ENCODE measurements around the gene ARL15. TPM values are rescaled to one million over a fixed set of nuclear protein-coding genes. Genes with fewer than 3 reads are reported as not detected.

ARL15 gene
- total RNA-seq, 2 donors from 2014 or later: 12.0 to 13.0 TPM

DNA sequence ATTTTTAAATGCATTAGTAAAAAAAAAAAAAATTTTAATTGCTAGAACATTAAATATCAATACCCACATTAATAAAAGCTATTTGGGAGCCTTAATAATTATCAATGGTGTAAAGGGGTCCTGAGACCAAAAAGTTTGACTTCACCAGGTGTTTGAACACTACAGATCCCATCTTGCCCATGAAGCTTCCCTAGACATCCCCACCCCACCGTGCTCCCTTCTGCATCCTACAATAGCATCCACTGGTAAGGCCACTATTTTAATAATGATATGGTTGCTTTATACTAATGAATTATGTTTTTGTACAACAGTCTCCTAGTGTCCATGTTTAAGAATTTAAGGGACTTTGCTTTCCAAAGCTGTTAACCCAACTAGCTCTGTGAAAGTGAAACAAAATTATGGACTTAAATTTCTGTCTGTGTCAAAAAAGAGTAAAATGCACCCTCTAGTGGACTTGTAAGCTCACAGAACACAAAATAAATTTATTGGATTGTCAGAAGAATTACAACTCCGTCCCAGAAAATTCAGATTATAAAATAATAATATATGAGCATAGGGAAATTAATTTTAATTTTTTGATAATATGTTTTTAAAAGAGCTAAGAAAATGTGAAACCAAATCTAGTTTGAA lies 76.0 kb downstream of the ARL15 start:
- Mint-ChIP-seq H3K4me1 (ENCODE audit: low read depth in 2 of 2) (peaks cover 7 to 12% of the 10 kb centered on the region in 2 donors), H3K36me3 (no peaks in the 10 kb centered on the region), H3K27me3 (no peaks in the 10 kb centered on the region), H3K4me3 (no peak overlapping the region), H3K9me3 (no peaks in the 10 kb centered on the region), H3K27ac (no peak overlapping the region)
- ATAC-seq (no peak), DNase-seq (ENCODE audit: low spot score) (no peak)

DNA sequence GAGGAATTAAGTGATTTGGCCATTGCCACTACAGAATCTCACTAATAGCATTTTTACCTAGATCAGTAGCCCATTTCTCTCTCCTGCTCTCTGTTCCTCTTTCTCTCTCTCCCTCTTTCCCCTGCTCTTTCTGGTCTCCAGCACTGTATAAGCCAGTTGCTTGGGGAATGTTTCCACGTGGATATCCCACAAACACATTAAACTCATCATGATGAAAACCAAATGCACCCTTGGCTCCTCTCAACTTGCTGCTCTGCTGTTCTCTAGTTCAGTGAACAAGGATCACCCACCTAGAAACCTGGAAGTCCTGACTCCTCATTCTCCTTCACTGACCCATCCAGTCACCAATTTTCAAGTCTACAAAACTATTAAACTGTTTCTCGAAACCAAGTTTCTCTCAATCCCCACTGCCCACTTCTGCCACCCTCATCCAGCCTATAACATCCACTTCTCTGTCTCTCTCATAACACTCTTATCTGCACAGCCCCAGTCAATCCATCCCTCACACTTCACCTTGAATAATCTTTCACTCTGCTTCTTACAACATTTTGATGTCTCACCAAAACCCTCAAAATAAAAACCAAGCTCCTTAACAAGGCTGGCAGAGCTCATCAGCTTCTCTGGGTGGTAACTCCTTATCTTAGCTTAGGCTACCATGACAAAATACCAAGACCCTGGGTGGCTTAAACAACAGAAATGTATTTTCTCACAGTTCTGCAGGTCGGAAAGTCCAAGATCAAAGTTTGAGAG lies 79.3 kb downstream of the ARL15 start:
- Mint-ChIP-seq H3K27ac (no peak overlapping the region), H3K4me1 (ENCODE audit: low read depth in 2 of 2) (peaks cover 13 to 14% of the 10 kb centered on the region in 2 donors), H3K36me3 (no peaks in the 10 kb centered on the region), H3K9me3 (no peaks in the 10 kb centered on the region), H3K27me3 (no peaks in the 10 kb centered on the region), H3K4me3 (no peak overlapping the region)
- DNase-seq (ENCODE audit: low spot score): no peak
- no peak for ATAC-seq

DNA sequence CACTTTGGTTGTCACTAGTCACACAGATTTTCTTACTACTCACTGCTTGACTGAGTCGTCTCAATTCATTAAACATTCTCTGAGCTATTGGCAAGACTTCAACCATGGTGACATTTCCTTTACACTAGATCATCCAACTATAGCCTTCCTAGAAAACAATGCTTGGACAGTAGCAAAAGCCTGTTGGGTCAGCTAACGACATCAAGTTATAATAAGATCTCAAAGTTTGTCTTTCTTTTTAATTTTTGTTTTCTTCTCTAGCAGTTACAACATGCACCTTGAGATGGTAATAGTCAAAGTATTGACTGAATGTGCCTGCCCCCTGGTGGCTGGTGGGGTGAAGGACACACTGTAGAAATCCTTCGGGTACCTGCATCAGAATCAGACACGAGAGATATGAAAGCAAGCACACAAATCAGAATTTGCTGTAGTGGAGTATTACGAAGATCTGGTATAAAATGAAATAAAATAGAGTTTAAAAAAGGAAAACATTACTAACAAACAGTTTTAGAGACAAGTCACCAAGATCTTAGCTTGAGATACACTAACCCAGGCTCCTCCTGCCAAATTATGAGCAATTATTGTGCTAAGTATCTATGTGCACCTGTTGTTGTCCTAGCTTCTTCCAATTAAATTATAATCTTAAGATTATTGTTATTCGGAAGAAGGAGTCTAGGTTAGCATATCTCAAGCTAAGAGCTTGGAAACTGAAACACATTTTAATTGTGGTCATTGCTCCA lies 81.2 kb downstream of the ARL15 start:
- no peak overlapping the region for H3K27ac Mint-ChIP-seq
- no peaks in the 10 kb centered on the region for H3K27me3 Mint-ChIP-seq
- no peaks in the 10 kb centered on the region for H3K36me3 Mint-ChIP-seq
- H3K9me3 Mint-ChIP-seq: no peaks in the 10 kb centered on the region
- H3K4me1 Mint-ChIP-seq (ENCODE audit: low read depth in 2 of 2): peaks cover 26 to 27% of the 10 kb centered on the region in 2 donors
- ATAC-seq: peak; percentile 68 to 77
- H3K4me3 Mint-ChIP-seq: no peak overlapping the region
- peak; percentile 77 for DNase-seq (ENCODE audit: low spot score)

DNA sequence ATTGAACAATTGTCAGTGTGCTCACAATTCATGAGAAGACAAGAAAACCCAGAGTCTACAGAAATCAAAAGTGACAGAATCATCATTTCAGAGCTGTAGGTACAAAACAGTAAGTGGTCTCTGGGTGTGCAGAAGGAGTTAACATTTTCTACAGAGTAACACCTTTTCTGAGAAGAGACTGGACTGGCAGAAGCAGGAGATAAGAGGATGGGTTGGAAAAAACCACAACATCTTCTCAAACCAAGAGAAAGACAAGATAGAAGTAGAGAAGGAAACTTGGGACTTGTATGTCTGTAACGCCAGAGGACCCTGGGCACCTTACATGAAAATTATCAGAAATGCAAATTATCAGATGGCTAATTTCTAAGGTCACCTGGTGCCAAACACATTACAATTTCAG lies 82.6 kb downstream of the ARL15 start:
- H3K9me3 Mint-ChIP-seq: no peaks in the 10 kb centered on the region
- H3K4me1 Mint-ChIP-seq (ENCODE audit: low read depth in 2 of 2): peaks cover 33 to 35% of the 10 kb centered on the region in 2 donors
- no peaks in the 10 kb centered on the region for H3K36me3 Mint-ChIP-seq
- H3K4me3 Mint-ChIP-seq: no peak overlapping the region
- ATAC-seq: no peak
- H3K27me3 Mint-ChIP-seq: no peaks in the 10 kb centered on the region
- H3K27ac Mint-ChIP-seq: no peak overlapping the region
- no peak for DNase-seq (ENCODE audit: low spot score)

DNA sequence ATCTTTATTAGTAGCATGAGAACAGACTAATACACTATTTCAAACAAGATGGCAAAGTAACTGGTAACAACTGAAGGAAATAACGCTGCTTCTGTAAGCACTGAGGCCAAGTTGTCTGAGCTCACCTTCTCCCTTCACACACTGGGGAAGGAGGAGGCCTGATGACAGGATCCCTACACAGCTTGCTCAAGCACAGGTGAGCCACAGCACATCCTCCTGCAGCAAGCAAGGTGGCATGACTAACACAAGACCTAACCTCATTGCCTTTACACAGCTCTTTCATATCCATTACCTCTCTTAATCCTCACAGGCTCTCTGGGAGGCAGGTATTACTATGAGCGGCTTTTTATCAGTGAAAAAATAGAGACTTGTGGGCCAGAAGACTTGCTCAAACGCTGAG lies 83.3 kb downstream of the ARL15 start:
- ATAC-seq: no peak
- peaks cover 33 to 35% of the 10 kb centered on the region in 2 donors for H3K4me1 Mint-ChIP-seq (ENCODE audit: low read depth in 2 of 2)
- H3K4me3 Mint-ChIP-seq: no peak overlapping the region
- H3K36me3 Mint-ChIP-seq: no peaks in the 10 kb centered on the region
- no peak overlapping the region for H3K27ac Mint-ChIP-seq
- H3K9me3 Mint-ChIP-seq: no peaks in the 10 kb centered on the region
- no peaks in the 10 kb centered on the region for H3K27me3 Mint-ChIP-seq
- DNase-seq (ENCODE audit: low spot score): no peak

DNA sequence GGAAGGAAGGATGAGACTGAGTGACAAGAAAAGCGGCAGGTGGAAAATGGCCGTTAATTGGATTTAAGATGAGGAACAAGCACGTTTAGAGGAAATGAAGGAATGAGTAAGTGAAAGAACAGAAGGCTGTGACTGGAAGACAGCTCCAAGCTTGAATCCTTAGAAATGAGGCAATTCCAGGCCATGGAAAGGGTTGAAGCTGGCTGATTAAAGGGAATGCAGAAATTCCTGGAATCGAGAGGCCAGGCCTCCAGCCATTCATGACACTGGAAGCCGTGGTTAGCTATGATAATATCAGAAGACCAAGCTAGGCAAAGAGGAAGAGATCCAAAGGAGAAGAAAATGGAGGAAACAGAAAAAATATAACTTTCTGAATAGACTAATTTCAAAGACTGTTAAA lies 84.2 kb downstream of the ARL15 start:
- Mint-ChIP-seq H3K27me3 (no peaks in the 10 kb centered on the region), H3K4me1 (ENCODE audit: low read depth in 2 of 2) (peaks cover 29 to 32% of the 10 kb centered on the region in 2 donors), H3K27ac (no peak overlapping the region), H3K36me3 (no peaks in the 10 kb centered on the region), H3K4me3 (no peak overlapping the region), H3K9me3 (no peaks in the 10 kb centered on the region)
- DNase-seq (ENCODE audit: low spot score) (no peak), ATAC-seq (no peak)

DNA sequence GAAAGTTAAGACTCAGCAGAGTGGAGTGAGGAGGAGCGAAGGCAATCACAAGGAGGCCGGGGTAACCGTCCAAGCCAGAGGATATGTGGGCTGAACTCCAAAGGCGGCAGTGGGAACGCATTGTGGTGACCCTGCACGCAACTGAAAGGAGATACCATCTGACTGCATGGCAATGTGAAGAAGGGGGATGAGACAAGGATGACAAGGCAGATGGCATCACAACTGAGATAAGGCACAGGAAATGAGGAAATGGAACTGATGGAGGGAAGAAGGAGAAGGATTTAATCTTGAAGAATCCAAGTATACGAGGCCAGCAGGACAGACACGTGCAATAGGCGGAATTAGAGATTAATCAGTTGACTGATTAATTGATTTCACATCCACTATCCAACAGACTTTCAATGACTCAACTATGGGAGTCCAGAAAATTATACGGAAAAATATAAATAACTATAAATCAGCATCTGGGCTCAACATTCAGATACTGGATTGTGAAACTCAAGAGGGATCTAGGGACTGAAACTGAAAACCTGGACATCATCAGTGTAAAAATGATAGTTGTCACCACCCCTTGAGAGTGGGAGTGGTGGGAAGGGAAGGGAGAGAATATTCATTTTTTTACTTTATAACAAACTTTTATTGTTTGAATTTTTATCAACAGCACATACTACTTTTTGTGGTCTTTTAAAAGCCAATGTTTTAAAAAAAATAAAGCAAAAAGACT lies 86.1 kb downstream of the ARL15 start:
- H3K36me3 Mint-ChIP-seq: no peaks in the 10 kb centered on the region
- H3K4me1 Mint-ChIP-seq (ENCODE audit: low read depth in 2 of 2): peaks cover 25 to 26% of the 10 kb centered on the region in 2 donors
- H3K27me3 Mint-ChIP-seq: no peaks in the 10 kb centered on the region
- DNase-seq (ENCODE audit: low spot score) (no peak), ATAC-seq (no peak)
- no peaks in the 10 kb centered on the region for H3K9me3 Mint-ChIP-seq
- peak overlapping the region in 1 of 2 donors; percentile 11 for H3K27ac Mint-ChIP-seq
- no peak overlapping the region for H3K4me3 Mint-ChIP-seq

DNA sequence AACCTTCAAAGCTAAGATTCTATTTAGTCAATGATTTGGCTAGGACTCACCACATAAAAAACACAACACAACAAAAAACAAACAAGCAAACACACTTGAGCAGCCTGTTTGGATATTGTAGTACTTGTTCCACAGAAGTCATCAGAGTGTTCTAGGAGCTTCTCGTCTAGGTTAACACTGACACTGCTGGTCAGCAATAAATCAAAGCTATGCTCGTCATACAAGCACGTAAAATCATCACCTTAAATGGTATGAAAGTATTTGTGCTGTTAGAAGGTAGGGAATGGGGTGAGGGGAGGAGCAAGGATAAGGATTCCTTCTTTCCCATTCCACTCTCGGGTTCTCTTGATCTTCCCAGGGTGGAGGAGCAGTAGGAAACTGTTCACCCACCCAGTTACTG lies 88.0 kb downstream of the ARL15 start:
- ATAC-seq (no peak), DNase-seq (ENCODE audit: low spot score) (no peak)
- H3K9me3 Mint-ChIP-seq: no peaks in the 10 kb centered on the region
- no peak overlapping the region for H3K27ac Mint-ChIP-seq
- H3K36me3 Mint-ChIP-seq: no peaks in the 10 kb centered on the region
- H3K4me3 Mint-ChIP-seq: no peak overlapping the region
- H3K4me1 Mint-ChIP-seq (ENCODE audit: low read depth in 2 of 2): peaks cover 20 to 22% of the 10 kb centered on the region in 2 donors
- no peaks in the 10 kb centered on the region for H3K27me3 Mint-ChIP-seq

DNA sequence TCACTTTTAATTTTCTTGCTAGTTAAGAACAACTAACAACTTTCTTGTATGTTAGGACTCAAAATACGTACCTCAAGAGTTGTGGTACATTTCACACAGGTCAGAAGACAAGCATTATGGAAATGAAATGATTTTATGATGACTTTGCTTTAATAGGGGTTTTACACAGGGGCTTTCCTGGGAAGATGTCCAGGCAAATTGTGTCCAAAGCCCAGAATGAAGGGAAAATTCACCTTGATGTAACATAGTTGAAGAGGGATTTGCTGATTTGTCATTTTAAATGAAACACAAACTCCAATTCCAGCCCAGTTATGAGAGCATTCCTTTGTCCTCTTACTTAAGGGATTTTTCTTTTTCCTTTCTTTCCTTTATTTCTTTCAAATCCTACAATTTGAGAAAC lies 89.2 kb downstream of the ARL15 start:
- H3K4me3 Mint-ChIP-seq: no peak overlapping the region
- no peaks in the 10 kb centered on the region for H3K27me3 Mint-ChIP-seq
- ATAC-seq (no peak), DNase-seq (ENCODE audit: low spot score) (no peak)
- no peaks in the 10 kb centered on the region for H3K9me3 Mint-ChIP-seq
- H3K27ac Mint-ChIP-seq: no peak overlapping the region
- peaks cover 20 to 21% of the 10 kb centered on the region in 2 donors for H3K4me1 Mint-ChIP-seq (ENCODE audit: low read depth in 2 of 2)
- no peaks in the 10 kb centered on the region for H3K36me3 Mint-ChIP-seq

DNA sequence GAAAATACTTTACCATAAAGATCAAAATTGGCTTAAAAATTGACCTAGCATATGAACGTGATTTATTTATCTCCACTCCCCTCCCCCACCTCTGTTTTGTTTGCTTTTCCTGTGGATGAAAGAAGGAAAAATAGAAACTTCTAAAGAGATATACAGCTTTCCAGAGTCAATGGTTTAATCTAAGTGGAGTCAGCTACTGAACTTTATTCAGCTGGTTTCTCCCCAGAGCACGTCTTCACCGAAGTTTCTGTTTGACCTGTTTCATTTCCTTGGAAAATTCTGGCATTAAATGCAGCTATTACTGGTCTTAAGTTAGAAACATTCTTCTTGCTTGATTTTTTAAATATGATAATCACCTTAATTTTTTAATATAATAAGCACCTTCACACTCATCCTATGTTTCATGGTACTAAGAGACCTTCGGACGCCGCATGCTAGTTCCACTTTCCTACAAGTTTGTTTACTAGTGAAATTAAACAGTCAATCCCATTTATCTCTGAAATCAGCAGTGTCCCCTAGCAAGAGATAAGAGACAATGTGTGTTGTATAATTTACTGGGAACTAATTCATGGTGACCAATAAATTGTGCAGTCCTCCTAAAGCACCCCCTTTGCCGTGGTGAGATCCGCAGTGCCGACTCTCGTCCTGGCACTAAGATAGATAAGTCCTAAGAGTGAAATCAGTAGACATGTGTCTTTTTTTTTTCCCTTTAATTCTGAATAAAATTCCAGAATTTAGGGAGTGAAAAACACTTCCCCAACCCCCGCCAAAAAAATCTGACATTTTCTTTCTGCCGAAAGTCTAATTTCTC lies 89.9 kb downstream of the ARL15 start:
- Mint-ChIP-seq H3K4me1 (ENCODE audit: low read depth in 2 of 2) (peaks cover 13 to 14% of the 10 kb centered on the region in 2 donors), H3K27me3 (no peaks in the 10 kb centered on the region), H3K4me3 (no peak overlapping the region), H3K27ac (no peak overlapping the region), H3K36me3 (no peaks in the 10 kb centered on the region), H3K9me3 (no peaks in the 10 kb centered on the region)
- ATAC-seq (no peak), DNase-seq (ENCODE audit: low spot score) (no peak)

DNA sequence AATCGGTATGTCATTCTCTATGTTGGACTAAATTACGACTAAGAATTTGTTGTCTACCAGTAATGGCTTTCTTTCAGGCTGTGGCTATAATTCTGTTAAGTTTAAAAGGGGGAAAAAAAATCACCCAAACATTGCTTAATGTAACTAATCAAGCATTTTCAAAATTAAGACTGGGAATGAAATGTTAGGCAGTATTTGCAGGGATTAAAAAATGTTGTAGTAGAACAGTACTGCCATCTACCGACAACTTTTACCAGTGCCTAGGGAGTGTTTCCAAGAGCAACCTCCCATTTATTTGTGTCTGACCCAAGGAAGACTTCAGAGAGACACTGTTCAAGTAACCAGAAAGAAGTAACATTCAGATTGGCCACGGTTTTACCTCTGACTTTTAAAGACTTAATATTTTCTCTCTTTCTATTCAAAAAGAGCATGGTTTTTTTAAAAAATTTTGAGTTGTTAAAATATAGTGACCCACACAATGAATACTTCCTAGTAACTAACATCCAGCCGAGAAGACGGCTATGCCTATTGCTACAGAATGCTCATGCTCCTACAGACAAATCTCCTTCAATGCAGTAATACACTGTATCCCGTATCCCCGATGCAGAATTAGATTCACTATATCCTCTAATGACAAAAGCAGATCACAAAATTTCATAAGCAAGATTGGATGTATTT lies 92.4 kb downstream of the ARL15 start:
- no peaks in the 10 kb centered on the region for H3K36me3 Mint-ChIP-seq
- H3K4me3 Mint-ChIP-seq: no peak overlapping the region
- peaks cover 9 to 11% of the 10 kb centered on the region in 2 donors for H3K4me1 Mint-ChIP-seq (ENCODE audit: low read depth in 2 of 2)
- no peaks in the 10 kb centered on the region for H3K27me3 Mint-ChIP-seq
- no peak overlapping the region for H3K27ac Mint-ChIP-seq
- DNase-seq (ENCODE audit: low spot score): no peak
- H3K9me3 Mint-ChIP-seq: no peaks in the 10 kb centered on the region
- ATAC-seq: peak in 1 of 2 donors; percentile 71

DNA sequence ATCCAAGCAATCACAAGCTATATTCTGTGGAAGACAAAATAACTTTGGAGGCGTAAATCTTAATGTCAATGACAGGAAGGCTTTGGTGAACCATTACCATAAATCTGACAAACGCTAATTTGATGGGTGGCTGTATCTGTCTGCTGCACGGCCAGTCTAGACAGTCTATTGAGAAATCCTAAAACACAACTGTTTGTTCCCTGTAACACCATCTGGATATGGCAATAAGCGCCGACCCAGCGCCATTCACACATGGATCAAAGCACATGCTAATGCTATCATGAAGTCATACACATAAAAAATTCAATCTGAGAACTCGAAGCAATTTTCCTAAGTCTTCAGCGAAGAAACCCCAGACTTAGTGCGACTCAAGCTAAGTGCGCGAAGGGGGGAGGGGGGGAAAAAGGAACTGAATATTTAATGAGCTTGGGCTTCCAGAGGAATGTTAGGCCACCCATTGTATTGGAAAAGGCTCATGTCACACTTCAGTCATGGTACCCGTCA lies 95.1 kb downstream of the ARL15 start:
- no peak for DNase-seq (ENCODE audit: low spot score)
- Mint-ChIP-seq H3K36me3 (no peaks in the 10 kb centered on the region), H3K4me1 (ENCODE audit: low read depth in 2 of 2) (peaks cover 13 to 22% of the 10 kb centered on the region in 2 donors), H3K27me3 (no peaks in the 10 kb centered on the region), H3K4me3 (no peak overlapping the region), H3K9me3 (no peaks in the 10 kb centered on the region), H3K27ac (no peak overlapping the region)
- no peak for ATAC-seq
